ENCODE results near the gene MCEE.
"Not testable (repeated sequence)": the region's sequence is repeated elsewhere in the genome, so short reads cannot be mapped to it uniquely, and the experiment has no call there.

The MCEE gene

GRCh38 chr2:71130152-71130904 lies at the start of gene MCEE, which contains the start of gene MPHOSPH10:
Gene MCEE (minus strand): TSS chr2:71130229. CDS start chr2:71130219, 10 bp downstream.
Gene MPHOSPH10 (plus strand): TSS chr2:71130634. CDS start chr2:71130666, 32 bp downstream.
- peak; percentile 92 for TF ChIP-seq POLR2A (IDR thresholded peaks at IDR 0.05; ENCODE audit: low read depth, low read length)
- DNase-seq (ENCODE audit: insufficient read length, low spot score) (peak; percentile 79), FAIRE-seq (peak; percentile 38)

- not testable (repeated sequence) for DNase-seq (ENCODE audit: insufficient read length, low spot score); FAIRE-seq
Measured at GRCh38 chr2:71178836-71179235, 48.8 kb upstream of the MCEE start.

- DNase-seq (ENCODE audit: insufficient read length, low spot score) (no peak), FAIRE-seq (no peak)
- no peak for TF ChIP-seq POLR2A (IDR thresholded peaks at IDR 0.05; ENCODE audit: low read depth, low read length)
Measured at GRCh38 chr2:71174207-71174606, 44.2 kb upstream of the MCEE start.

GRCh38 chr2:71173096-71173495 lies 43.1 kb upstream of the MCEE start:
- FAIRE-seq = no peak
- no peak for DNase-seq (ENCODE audit: insufficient read length, low spot score)
- no peak for TF ChIP-seq POLR2A (IDR thresholded peaks at IDR 0.05; ENCODE audit: low read depth, low read length)

GRCh38 chr2:71166812-71167211 lies 36.8 kb upstream of the MCEE start:
- DNase-seq (ENCODE audit: insufficient read length, low spot score) (no peak), FAIRE-seq (no peak)
- TF ChIP-seq POLR2A (IDR thresholded peaks at IDR 0.05; ENCODE audit: low read depth, low read length) = no peak

GRCh38 chr2:71157124-71157793 lies 27.2 kb upstream of the MCEE start:
- FAIRE-seq (no peak), DNase-seq (ENCODE audit: insufficient read length, low spot score) (peak; percentile 49)

GRCh38 chr2:71156573-71156972 lies 26.5 kb upstream of the MCEE start:
- FAIRE-seq (no peak), DNase-seq (ENCODE audit: insufficient read length, low spot score) (no peak)
- no peak for TF ChIP-seq POLR2A (IDR thresholded peaks at IDR 0.05; ENCODE audit: low read depth, low read length)

More at GRCh38 chr2:71157124-71157793, 27.2 kb upstream of the MCEE start:
- TF ChIP-seq POLR2A (IDR thresholded peaks at IDR 0.05; ENCODE audit: low read depth, low read length) = no peak

- no peak for DNase-seq (ENCODE audit: insufficient read length, low spot score)
- TF ChIP-seq POLR2A (IDR thresholded peaks at IDR 0.05; ENCODE audit: low read depth, low read length) = no peak
- no peak for FAIRE-seq
Measured at GRCh38 chr2:71155846-71156245, 25.8 kb upstream of the MCEE start.

GRCh38 chr2:71154798-71155197 lies 24.8 kb upstream of the MCEE start:
- DNase-seq (ENCODE audit: insufficient read length, low spot score) = no peak
- FAIRE-seq = no peak
- TF ChIP-seq POLR2A (IDR thresholded peaks at IDR 0.05; ENCODE audit: low read depth, low read length) = no peak

- no peak for FAIRE-seq
- no peak for DNase-seq (ENCODE audit: insufficient read length, low spot score)
- no peak for TF ChIP-seq POLR2A (IDR thresholded peaks at IDR 0.05; ENCODE audit: low read depth, low read length)
Measured at GRCh38 chr2:71154279-71154678, 24.2 kb upstream of the MCEE start.

GRCh38 chr2:71153585-71154224 lies 23.7 kb upstream of the MCEE start:
- TF ChIP-seq POLR2A (IDR thresholded peaks at IDR 0.05; ENCODE audit: low read depth, low read length) = no peak
- DNase-seq (ENCODE audit: insufficient read length, low spot score) (no peak), FAIRE-seq (no peak)

GRCh38 chr2:71151620-71152019 lies 21.6 kb upstream of the MCEE start:
- no peak for TF ChIP-seq POLR2A (IDR thresholded peaks at IDR 0.05; ENCODE audit: low read depth, low read length)
- FAIRE-seq (no peak), DNase-seq (ENCODE audit: insufficient read length, low spot score) (no peak)

GRCh38 chr2:71150082-71150816 lies 20.2 kb upstream of the MCEE start:
- no peak for FAIRE-seq

More at GRCh38 chr2:71150082-71150816, 20.2 kb upstream of the MCEE start:
- no peak for DNase-seq (ENCODE audit: insufficient read length, low spot score)
- no peak for TF ChIP-seq POLR2A (IDR thresholded peaks at IDR 0.05; ENCODE audit: low read depth, low read length)

Data from H54 (cell line).